SK-N-SH (cell line): ENCODE results near the gene RSKR. TPM values are rescaled to one million over a fixed set of nuclear protein-coding genes. Genes with fewer than 3 reads are reported as not detected.

Source experiments
- CTCF ChIA-PET: fragments of 300-600, 350-600 bp; formaldehyde crosslinking; extraction: SDS; loops from one replicate; lab custom pipeline; 2021; lab: Yijun Ruan, JAX
- POLR2A ChIA-PET: fragments of 350-600 bp; sonication (Branson Sonifier 250); formaldehyde crosslinking; extraction: SDS; loops from one replicate; lab custom pipeline; 2020; ENCODE audit warnings: antibody characterized with exemption, inconsistent platforms; lab: Yijun Ruan, JAX
- DNase-seq: peaks from one replicate; pipeline ENCODE4 v3.0.0; 2012
- H2AFZ ChIP-seq: fragments of 200-600 bp; sonication (generic); 2 replicates; pipeline ENCODE4 v1.8.1; 2016; ENCODE audit warnings: antibody characterized with exemption, mild to moderate bottlenecking, low read depth
- H3F3A ChIP-seq: fragments of 200-600 bp; sonication (generic); replicated peaks from 2 replicates; pipeline ENCODE3; 2016; ENCODE audit warnings: antibody characterized with exemption, mild to moderate bottlenecking; ENCODE audit not compliant: insufficient read depth
- H3K27ac ChIP-seq, 2 experiments: fragments of 200-500 bp in 1 of 2; fragments of 200-600 bp in 1 of 2; sonication (Bioruptor generic) in 1 of 2; sonication (generic), shearing (Covaris generic) in 1 of 2; 2 replicates each; pipeline versions ENCODE4 v1.5.1 to v1.6.1; 2014 to 2016; ENCODE audit warnings: low read depth in 2 of 2, inconsistent platforms in 1 of 2, low read length in 1 of 2, mild to moderate bottlenecking in 1 of 2, mixed read lengths in 1 of 2
- H3K27me3 ChIP-seq: fragments of 200-600 bp; sonication (generic), shearing (Covaris generic); 2 replicates; pipeline ENCODE4 v1.6.1; 2016; ENCODE audit warnings: mixed run types; ENCODE audit not compliant: insufficient read depth
- H3K36me3 ChIP-seq, 2 experiments: fragments of 200-500 bp in 1 of 2; fragments of 200-600 bp in 1 of 2; sonication (Bioruptor generic) in 1 of 2; sonication (generic) in 1 of 2; replicated peaks in 1 of 2; 2 replicates each; pipeline versions ENCODE3 to v1.5.1; 2014 to 2016; ENCODE audit warnings: low read length in 1 of 2, mild to moderate bottlenecking in 1 of 2; ENCODE audit not compliant: insufficient read depth in 2 of 2, control insufficient read depth in 1 of 2
- H3K4me1 ChIP-seq, 2 experiments: fragments of 200-500 bp in 1 of 2; fragments of 200-600 bp in 1 of 2; sonication (Bioruptor generic) in 1 of 2; sonication (generic), shearing (Covaris generic) in 1 of 2; 2 replicates each; pipeline versions ENCODE4 v1.5.1 to v1.6.1; 2014 to 2016; ENCODE audit warnings: low read depth in 1 of 2, low read length in 1 of 2, mixed run types in 1 of 2; ENCODE audit not compliant: insufficient read depth in 2 of 2, control insufficient read depth in 1 of 2
- H3K4me2 ChIP-seq: fragments of 200-600 bp; sonication (generic), shearing (Covaris generic); 2 replicates; pipeline ENCODE4 v1.6.1; 2017; ENCODE audit warnings: mixed run types
- H3K4me3 ChIP-seq, 2 experiments: fragments of 200-500 bp in 1 of 2; fragments of 200-600 bp in 1 of 2; sonication (Bioruptor generic) in 1 of 2; sonication (generic), shearing (Covaris generic) in 1 of 2; 2 replicates each; pipeline versions ENCODE4 v1.5.1 to v1.8.1; 2014 to 2016; ENCODE audit warnings: low read depth in 2 of 2, inconsistent platforms in 1 of 2, low read length in 1 of 2, mild to moderate bottlenecking in 1 of 2, mixed read lengths in 1 of 2, moderate library complexity in 1 of 2
- H3K79me2 ChIP-seq: fragments of 200-600 bp; sonication (generic); 2 replicates; pipeline ENCODE4 v1.8.1; 2017; ENCODE audit warnings: mild to moderate bottlenecking; ENCODE audit not compliant: insufficient read depth
- H3K9ac ChIP-seq: fragments of 200-600 bp; sonication (generic); 2 replicates; pipeline ENCODE4 v1.6.1; 2017; ENCODE audit warnings: mixed run types
- H3K9me2 ChIP-seq: fragments of 200-600 bp; sonication (generic); 2 replicates; pipeline ENCODE4 v1.6.1; 2017; ENCODE audit warnings: mixed run types
- H3K9me3 ChIP-seq: fragments of 200-600 bp; sonication (generic); 2 replicates; pipeline ENCODE4 v1.6.1; 2017; ENCODE audit warnings: mixed run types, mild to moderate bottlenecking, moderate library complexity
- H4K20me1 ChIP-seq: fragments of 200-600 bp; sonication (generic); 2 replicates; pipeline ENCODE4 v1.6.1; 2017; ENCODE audit warnings: mild to moderate bottlenecking, mixed run types; ENCODE audit not compliant: insufficient read depth
- CHD2 ChIP-seq: fragments of 150-350 bp; IDR thresholded peaks from 2 replicates; pipeline ENCODE4 v1.6.1; 2018; ENCODE audit warnings: low read length; ENCODE audit not compliant: partially characterized antibody
- ELF1 ChIP-seq: IDR thresholded peaks from 2 replicates; pipeline ENCODE4 v1.4.0; 2012
- EZH2phosphoT487 ChIP-seq: fragments of 200-600 bp; sonication (generic); IDR thresholded peaks from 2 replicates; pipeline ENCODE4 v1.6.1; 2017; ENCODE audit warnings: low read depth, mixed run types, mild to moderate bottlenecking, antibody characterized with exemption, moderate library complexity, borderline replicate concordance
- FOSL2 ChIP-seq: IDR thresholded peaks from 2 replicates; pipeline ENCODE4 v1.4.0; 2012; ENCODE audit warnings: low read depth, mild to moderate bottlenecking, moderate library complexity, borderline replicate concordance
- FOXM1 ChIP-seq: IDR thresholded peaks from 2 replicates; pipeline ENCODE4 v1.4.0; 2012; ENCODE audit warnings: low read depth, mild to moderate bottlenecking
- GABPA ChIP-seq: IDR thresholded peaks from 2 replicates; pipeline ENCODE4 v1.4.0; 2012; ENCODE audit warnings: low read depth, mild to moderate bottlenecking
- GATA2 ChIP-seq: sonication (generic); formaldehyde crosslinking; IDR thresholded peaks from 2 replicates; pipeline ENCODE4 v1.5.0; 2020; ENCODE audit warnings: mild to moderate bottlenecking, missing genetic modification reagents
- JUND ChIP-seq: IDR thresholded peaks from 2 replicates; pipeline ENCODE4 v1.4.0; 2012
- NRF1 ChIP-seq: IDR thresholded peaks from 2 replicates; pipeline ENCODE4 v1.6.1; 2012; ENCODE audit warnings: low read depth, mild to moderate bottlenecking, low read length
- POLR2AphosphoS5 ChIP-seq: IDR thresholded peaks from 2 replicates; pipeline ENCODE4 v1.6.1; 2012; ENCODE audit warnings: low read depth, low read length
- RAD21 ChIP-seq: IDR thresholded peaks from 2 replicates; pipeline ENCODE4 v1.6.1; 2012; ENCODE audit warnings: mild to moderate bottlenecking, low read length
- RCOR1 ChIP-seq: fragments of 150-350 bp; IDR thresholded peaks from 2 replicates; pipeline ENCODE4 v1.6.1; 2017; ENCODE audit warnings: antibody characterized with exemption, low read length
- RFX5 ChIP-seq: IDR thresholded peaks from 2 replicates; pipeline ENCODE4 v1.6.1; 2012; ENCODE audit warnings: mild to moderate bottlenecking, improper control_type of control experiment, low read length
- SIN3A ChIP-seq: IDR thresholded peaks from 2 replicates; pipeline ENCODE4 v1.6.1; 2012; ENCODE audit warnings: low read depth, mild to moderate bottlenecking, low read length, moderate library complexity, borderline replicate concordance
- SMC3 ChIP-seq: IDR thresholded peaks from 2 replicates; pipeline ENCODE4 v1.6.1; 2012; ENCODE audit warnings: low read depth, low read length, improper control_type of control experiment
- TAF1 ChIP-seq: IDR thresholded peaks from 2 replicates; pipeline ENCODE4 v1.6.1; 2012; ENCODE audit warnings: low read depth, mild to moderate bottlenecking, low read length, moderate library complexity, borderline replicate concordance
- TCF12 ChIP-seq: IDR thresholded peaks from 2 replicates; pipeline ENCODE4 v1.4.0; 2012
- TEAD4 ChIP-seq: IDR thresholded peaks from 2 replicates; pipeline ENCODE4 v1.4.0; 2012; ENCODE audit warnings: mild to moderate bottlenecking, borderline replicate concordance; ENCODE audit not compliant: insufficient read depth
- YY1 ChIP-seq: IDR thresholded peaks from 2 replicates; pipeline ENCODE4 v1.4.0; 2012; ENCODE audit warnings: low read depth, mild to moderate bottlenecking
- WGBS: methylation state at CpG from one replicate; pipeline ENCODE4 v1.1.6; 2017; ENCODE audit warnings: low lambda C conversion rate; 5-methylcytosine and 5-hydroxymethylcytosine counted together
- polyA plus RNA-seq, 3 experiments: library from polyadenylated mRNA; depleted of rRNA; stranded (reverse); fragments of >200 nt; gene quantifications; 2 replicates each; pipeline ENCODE4 v1.2.3, GENCODE V29; 2012
- TF ChIP-seq, protein P1 (sequence below): IDR thresholded peaks from 2 replicates; pipeline ENCODE4 v1.4.0; 2012; ENCODE audit warnings: low read depth, borderline replicate concordance
- TF ChIP-seq, protein P2 (sequence below): fragments of 200-600 bp; sonication (generic); IDR thresholded peaks from 2 replicates; pipeline ENCODE4 v1.6.1; 2017; ENCODE audit warnings: antibody characterized with exemption, mild to moderate bottlenecking, moderate library complexity
- TF ChIP-seq, protein P3 (sequence below): fragments of 150-350 bp; IDR thresholded peaks from 2 replicates; pipeline ENCODE4 v1.6.1; 2017; ENCODE audit warnings: antibody characterized with exemption, low read length, low read depth, borderline replicate concordance
- TF ChIP-seq, protein P4 (sequence below): IDR thresholded peaks from 2 replicates; pipeline ENCODE4 v1.4.0; 2012; ENCODE audit warnings: low read depth, borderline replicate concordance

Gene RSKR
- polyA plus RNA-seq, 1 of the 3 experiments (the other 2 are of a cell fraction), result 7.9 TPM

DNA sequence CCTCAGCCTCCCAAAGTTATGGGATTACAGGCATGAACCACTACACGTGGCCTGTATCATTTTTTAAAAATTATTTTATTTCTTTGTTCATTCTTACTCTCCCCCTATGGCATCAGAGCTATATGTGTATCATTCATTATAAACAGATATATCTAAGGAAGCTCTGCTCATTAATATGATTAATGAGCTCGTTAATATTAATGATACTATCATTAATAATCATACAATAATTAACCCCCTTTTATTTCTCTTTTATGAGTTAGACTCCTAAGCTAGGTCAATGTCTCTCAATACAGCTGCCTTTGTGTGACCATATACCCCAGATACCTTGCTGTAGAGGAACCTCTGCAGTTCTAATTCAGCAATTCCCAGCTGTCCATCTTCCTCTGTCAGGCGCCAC lies 4.5 kb upstream of the RSKR start:
- Histone ChIP-seq H3K27me3 (no peaks in the 10 kb centered on the region), H3K4me1 (no peaks in the 10 kb centered on the region), H2AFZ (no peak overlapping the region), H3K9me2 (no peaks in the 10 kb centered on the region), H3K4me2 (no peak overlapping the region), H3F3A (no peaks in the 10 kb centered on the region), H4K20me1 (no peaks in the 10 kb centered on the region), H3K9me3 (no peaks in the 10 kb centered on the region), H3K36me3 (peaks cover 71 to 88% of the 10 kb centered on the region in 2 experiments), H3K79me2 (no peaks in the 10 kb centered on the region; the same call in 1 of the 2 replicates), H3K27ac (no peak overlapping the region), H3K9ac (no peak overlapping the region), H3K4me3 (no peak overlapping the region)
- ChIA-PET CTCF (interaction anchor here (0.6 to 7.0 kb wide), 6 partner anchors 7 to 71 kb away, joined by 3 to 37 read pairs (median 4); no protein-coding TSS in a partner anchor), POLR2A (no interaction called here)
- TF ChIP-seq EZH2phosphoT487, result no peak
- no peak for TF ChIP-seq TCF12
- no peak for TF ChIP-seq YY1
- no peak for TF ChIP-seq RFX5
- TF ChIP-seq JUND, result no peak
- TF ChIP-seq SMC3, result no peak
- no peak for TF ChIP-seq FOXM1
- no peak for TF ChIP-seq FOSL2
- TF ChIP-seq GATA2 (CRISPR knock-in tag), result no peak
- TF ChIP-seq, protein P1, sequence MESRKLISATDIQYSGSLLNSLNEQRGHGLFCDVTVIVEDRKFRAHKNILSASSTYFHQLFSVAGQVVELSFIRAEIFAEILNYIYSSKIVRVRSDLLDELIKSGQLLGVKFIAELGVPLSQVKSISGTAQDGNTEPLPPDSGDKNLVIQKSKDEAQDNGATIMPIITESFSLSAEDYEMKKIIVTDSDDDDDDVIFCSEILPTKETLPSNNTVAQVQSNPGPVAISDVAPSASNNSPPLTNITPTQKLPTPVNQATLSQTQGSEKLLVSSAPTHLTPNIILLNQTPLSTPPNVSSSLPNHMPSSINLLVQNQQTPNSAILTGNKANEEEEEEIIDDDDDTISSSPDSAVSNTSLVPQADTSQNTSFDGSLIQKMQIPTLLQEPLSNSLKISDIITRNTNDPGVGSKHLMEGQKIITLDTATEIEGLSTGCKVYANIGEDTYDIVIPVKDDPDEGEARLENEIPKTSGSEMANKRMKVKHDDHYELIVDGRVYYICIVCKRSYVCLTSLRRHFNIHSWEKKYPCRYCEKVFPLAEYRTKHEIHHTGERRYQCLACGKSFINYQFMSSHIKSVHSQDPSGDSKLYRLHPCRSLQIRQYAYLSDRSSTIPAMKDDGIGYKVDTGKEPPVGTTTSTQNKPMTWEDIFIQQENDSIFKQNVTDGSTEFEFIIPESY, result no peak
- TF ChIP-seq NRF1, result no peak
- TF ChIP-seq RAD21, result no peak
- TF ChIP-seq TEAD4, result no peak
- TF ChIP-seq RCOR1, result no peak
- no peak for TF ChIP-seq POLR2AphosphoS5
- TF ChIP-seq ELF1, result no peak
- DNase-seq, result no peak
- 81% methylated on average over 3 of the region's 3 CpGs for WGBS

DNA sequence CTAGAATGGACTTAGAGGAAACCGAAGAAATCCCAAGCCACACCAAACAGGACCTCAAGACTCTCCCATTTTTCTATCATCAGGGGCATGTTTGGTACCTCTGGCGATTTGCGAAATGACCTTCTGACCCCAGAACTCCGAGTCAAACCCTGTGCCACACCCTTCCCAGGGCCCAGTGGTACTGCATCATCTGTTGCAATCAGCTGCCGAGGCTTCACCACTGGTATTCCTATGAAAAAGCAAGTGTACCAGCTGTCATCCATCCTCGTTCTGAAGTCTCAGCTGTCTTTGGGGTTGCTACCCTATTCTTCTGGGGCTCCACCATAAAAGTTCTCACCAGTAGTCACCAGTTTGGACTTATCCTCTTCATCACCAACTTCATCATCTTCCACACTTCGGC lies 2.3 kb upstream of the RSKR start:
- H3K9ac ChIP-seq, result no peak overlapping the region
- CTCF ChIA-PET, result interaction anchor here (1.0 to 2.6 kb wide), 4 partner anchors 28 to 122 kb away, joined by 3 to 10 read pairs (median 3); partner anchors contain the start of gene BLTP2
- H4K20me1 ChIP-seq, result no peaks in the 10 kb centered on the region
- no peak for DNase-seq
- no peaks in the 10 kb centered on the region for H3K9me3 ChIP-seq
- H2AFZ ChIP-seq, result no peak overlapping the region
- H3K9me2 ChIP-seq, result no peaks in the 10 kb centered on the region
- peaks cover 59 to 85% of the 10 kb centered on the region in 2 experiments for H3K36me3 ChIP-seq
- no peaks in the 10 kb centered on the region for H3K27me3 ChIP-seq
- POLR2A ChIA-PET, result interaction anchor here (1.6 kb wide), 1 partner anchor 17 kb away, joined by 3 read pairs; no protein-coding TSS in a partner anchor
- 84% methylated on average over 7 of the region's 7 CpGs for WGBS
- H3F3A ChIP-seq, result peaks cover 6% of the 10 kb centered on the region
- no peaks in the 10 kb centered on the region for H3K4me1 ChIP-seq
- H3K27ac ChIP-seq, result no peak overlapping the region
- no peaks in the 10 kb centered on the region for H3K79me2 ChIP-seq
- no peak overlapping the region for H3K4me3 ChIP-seq
- no peak overlapping the region for H3K4me2 ChIP-seq
- no peak for TF ChIP-seq EZH2phosphoT487
- TF ChIP-seq YY1, result no peak
- no peak for TF ChIP-seq SMC3
- TF ChIP-seq NRF1, result no peak
- no peak for TF ChIP-seq TAF1
- no peak for TF ChIP-seq GABPA
- no peak for TF ChIP-seq GATA2 (CRISPR knock-in tag)
- TF ChIP-seq, protein P2, sequence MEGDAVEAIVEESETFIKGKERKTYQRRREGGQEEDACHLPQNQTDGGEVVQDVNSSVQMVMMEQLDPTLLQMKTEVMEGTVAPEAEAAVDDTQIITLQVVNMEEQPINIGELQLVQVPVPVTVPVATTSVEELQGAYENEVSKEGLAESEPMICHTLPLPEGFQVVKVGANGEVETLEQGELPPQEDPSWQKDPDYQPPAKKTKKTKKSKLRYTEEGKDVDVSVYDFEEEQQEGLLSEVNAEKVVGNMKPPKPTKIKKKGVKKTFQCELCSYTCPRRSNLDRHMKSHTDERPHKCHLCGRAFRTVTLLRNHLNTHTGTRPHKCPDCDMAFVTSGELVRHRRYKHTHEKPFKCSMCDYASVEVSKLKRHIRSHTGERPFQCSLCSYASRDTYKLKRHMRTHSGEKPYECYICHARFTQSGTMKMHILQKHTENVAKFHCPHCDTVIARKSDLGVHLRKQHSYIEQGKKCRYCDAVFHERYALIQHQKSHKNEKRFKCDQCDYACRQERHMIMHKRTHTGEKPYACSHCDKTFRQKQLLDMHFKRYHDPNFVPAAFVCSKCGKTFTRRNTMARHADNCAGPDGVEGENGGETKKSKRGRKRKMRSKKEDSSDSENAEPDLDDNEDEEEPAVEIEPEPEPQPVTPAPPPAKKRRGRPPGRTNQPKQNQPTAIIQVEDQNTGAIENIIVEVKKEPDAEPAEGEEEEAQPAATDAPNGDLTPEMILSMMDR, result no peak
- TF ChIP-seq CHD2, result no peak
- TF ChIP-seq SIN3A, result no peak
- no peak for TF ChIP-seq FOXM1
- TF ChIP-seq, protein P3, sequence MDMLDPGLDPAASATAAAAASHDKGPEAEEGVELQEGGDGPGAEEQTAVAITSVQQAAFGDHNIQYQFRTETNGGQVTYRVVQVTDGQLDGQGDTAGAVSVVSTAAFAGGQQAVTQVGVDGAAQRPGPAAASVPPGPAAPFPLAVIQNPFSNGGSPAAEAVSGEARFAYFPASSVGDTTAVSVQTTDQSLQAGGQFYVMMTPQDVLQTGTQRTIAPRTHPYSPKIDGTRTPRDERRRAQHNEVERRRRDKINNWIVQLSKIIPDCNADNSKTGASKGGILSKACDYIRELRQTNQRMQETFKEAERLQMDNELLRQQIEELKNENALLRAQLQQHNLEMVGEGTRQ, result no peak
- no peak for TF ChIP-seq TEAD4
- no peak for TF ChIP-seq RFX5
- TF ChIP-seq, protein P4, sequence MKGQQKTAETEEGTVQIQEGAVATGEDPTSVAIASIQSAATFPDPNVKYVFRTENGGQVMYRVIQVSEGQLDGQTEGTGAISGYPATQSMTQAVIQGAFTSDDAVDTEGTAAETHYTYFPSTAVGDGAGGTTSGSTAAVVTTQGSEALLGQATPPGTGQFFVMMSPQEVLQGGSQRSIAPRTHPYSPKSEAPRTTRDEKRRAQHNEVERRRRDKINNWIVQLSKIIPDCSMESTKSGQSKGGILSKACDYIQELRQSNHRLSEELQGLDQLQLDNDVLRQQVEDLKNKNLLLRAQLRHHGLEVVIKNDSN, result no peak
